Lower lobe of right lung (tissue), 2 donors: Measurements from ENCODE around the gene PFKFB3. TPM values are rescaled to one million over a fixed set of nuclear protein-coding genes. Genes with fewer than 3 reads are reported as not detected.
"Not testable (repeated sequence)": the region's sequence is repeated elsewhere in the genome, so short reads cannot be mapped to it uniquely, and the experiment has no call there.

Experiments
- ATAC-seq, 2 donors: fragments of 200-7000 bp; cut with Tn5 transposase; one replicate each; pipeline ENCODE4 v1.9.1; 2020 to 2022; ENCODE audit warnings: mild to moderate bottlenecking in 2 of 2, moderate library complexity in 2 of 2
- DNase-seq: peaks from one replicate; pipeline ENCODE4 v3.0.0-alpha.2; 2020
- H3K27ac ChIP-seq: fragments of 200-600 bp; one replicate; pipeline ENCODE4 v1.8.0; 2022
- H3K27me3 ChIP-seq: fragments of 200-600 bp; one replicate; pipeline ENCODE4 v1.8.0; 2022; ENCODE audit warnings: low read depth
- H3K36me3 ChIP-seq: fragments of 200-600 bp; one replicate; pipeline ENCODE4 v1.8.0; 2022; ENCODE audit warnings: mild to moderate bottlenecking
- H3K4me1 ChIP-seq: fragments of 200-600 bp; one replicate; pipeline ENCODE4 v1.8.0; 2022
- H3K4me3 ChIP-seq: fragments of 200-600 bp; one replicate; pipeline ENCODE4 v1.8.0; 2022; ENCODE audit warnings: mild to moderate bottlenecking
- H3K9me3 ChIP-seq: fragments of 200-600 bp; one replicate; pipeline ENCODE4 v1.8.0; 2022
- intact Hi-C: fragments of 100-400 bp; cut with DNase I; formaldehyde crosslinking; loops from one replicate; pipeline ENCODE4 v1.11.0; 2022
- total RNA-seq: library from RNA; stranded (reverse); fragmentation: NEBNext Ultra II Directional; extraction: Animal tissue kit (Norgen Biotek cat#: 25700); gene quantifications from one replicate; pipeline ENCODE4 v1.2.1, GENCODE V29; 2021
- TF ChIP-seq, protein P1 (sequence below): fragments of 200-600 bp; IDR thresholded peaks from one replicate; pipeline ENCODE4 v1.8.0; 2022; ENCODE audit warnings: antibody characterized with exemption, mild to moderate bottlenecking
- donor health status: DM: no; HTN: yes; CAD: no; lungs with severe emphysema.

PFKFB3 gene
- total RNA-seq, 1 donor from 2014 or later, result 78.5 TPM

DNA sequence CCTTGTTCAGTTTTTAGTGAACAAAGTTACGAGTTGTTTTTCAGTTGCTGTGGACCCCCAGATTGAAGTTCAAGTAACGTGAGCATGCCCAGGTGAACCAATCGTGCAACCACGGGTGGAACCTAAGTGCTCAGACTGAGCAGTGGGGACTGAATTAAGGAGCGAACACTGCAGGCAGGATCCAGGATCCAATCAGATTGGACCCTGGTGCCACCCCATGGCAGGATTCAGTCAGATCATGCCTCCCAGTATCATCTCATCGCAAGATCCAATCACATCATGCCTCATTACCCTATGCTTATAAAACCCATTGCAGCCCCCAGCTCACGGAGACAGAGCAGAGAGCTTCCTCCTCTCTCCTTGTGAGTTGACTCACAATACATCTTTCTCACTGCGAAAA, 80.9 kb downstream of the PFKFB3 start:
- Histone ChIP-seq H3K4me1 (no peaks in the 10 kb centered on the region), H3K4me3 (no peak overlapping the region), H3K27me3 (no peaks in the 10 kb centered on the region), H3K36me3 (no peaks in the 10 kb centered on the region), H3K27ac (no peak overlapping the region), H3K9me3 (no peaks in the 10 kb centered on the region)
- TF ChIP-seq, protein P1, sequence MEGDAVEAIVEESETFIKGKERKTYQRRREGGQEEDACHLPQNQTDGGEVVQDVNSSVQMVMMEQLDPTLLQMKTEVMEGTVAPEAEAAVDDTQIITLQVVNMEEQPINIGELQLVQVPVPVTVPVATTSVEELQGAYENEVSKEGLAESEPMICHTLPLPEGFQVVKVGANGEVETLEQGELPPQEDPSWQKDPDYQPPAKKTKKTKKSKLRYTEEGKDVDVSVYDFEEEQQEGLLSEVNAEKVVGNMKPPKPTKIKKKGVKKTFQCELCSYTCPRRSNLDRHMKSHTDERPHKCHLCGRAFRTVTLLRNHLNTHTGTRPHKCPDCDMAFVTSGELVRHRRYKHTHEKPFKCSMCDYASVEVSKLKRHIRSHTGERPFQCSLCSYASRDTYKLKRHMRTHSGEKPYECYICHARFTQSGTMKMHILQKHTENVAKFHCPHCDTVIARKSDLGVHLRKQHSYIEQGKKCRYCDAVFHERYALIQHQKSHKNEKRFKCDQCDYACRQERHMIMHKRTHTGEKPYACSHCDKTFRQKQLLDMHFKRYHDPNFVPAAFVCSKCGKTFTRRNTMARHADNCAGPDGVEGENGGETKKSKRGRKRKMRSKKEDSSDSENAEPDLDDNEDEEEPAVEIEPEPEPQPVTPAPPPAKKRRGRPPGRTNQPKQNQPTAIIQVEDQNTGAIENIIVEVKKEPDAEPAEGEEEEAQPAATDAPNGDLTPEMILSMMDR, result no peak
- no peak for DNase-seq
- no peak for ATAC-seq
- intact Hi-C loops, result no loop called here

DNA sequence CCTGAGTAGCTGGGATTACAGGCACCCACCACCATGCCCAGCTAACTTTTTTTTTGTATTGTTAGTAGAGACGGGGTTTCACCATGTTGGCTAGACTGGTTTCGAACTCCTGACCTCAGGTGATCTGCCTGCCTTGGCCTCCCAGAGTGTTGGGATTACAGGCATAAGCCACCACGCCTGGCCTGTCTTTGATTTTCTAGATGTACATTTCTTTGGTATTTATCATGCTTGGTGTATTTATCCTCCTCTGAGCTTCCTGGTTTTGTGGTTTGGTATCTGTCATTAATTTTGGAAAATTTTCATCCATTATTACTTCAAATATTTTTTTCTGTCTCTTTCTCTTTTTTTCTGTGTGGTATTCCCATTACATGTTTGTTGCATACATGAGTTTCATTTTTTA, 87.9 kb downstream of the PFKFB3 start:
- H3K27me3 ChIP-seq, DNase-seq, H3K4me3 ChIP-seq, H3K4me1 ChIP-seq, intact Hi-C loops, H3K9me3 ChIP-seq, H3K36me3 ChIP-seq, ATAC-seq: not testable (repeated sequence)
- H3K27ac ChIP-seq, result peak overlapping the region; percentile 25

DNA sequence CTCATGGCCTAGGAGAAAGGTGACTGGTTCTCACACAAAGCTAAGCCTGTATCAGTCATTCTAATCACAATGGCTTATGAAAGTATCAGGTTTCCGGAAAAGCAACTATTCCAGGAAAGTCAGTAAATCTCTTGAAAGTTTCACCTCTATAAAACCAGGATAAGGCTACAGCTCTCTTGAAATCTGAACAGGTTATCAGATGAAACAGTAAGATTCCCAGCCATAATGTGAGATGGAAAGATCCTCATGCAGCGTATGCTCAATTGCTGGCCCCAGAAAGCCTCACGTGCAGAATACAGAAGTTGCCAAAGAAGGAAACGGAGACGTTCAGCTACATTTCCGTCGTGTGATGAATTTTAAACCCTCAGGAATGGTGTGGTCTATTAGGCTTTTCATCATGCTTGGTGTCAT, 90.0 kb downstream of the PFKFB3 start:
- Histone ChIP-seq H3K4me1 (peaks cover 19% of the 10 kb centered on the region), H3K9me3 (no peaks in the 10 kb centered on the region), H3K36me3 (no peaks in the 10 kb centered on the region), H3K4me3 (no peak overlapping the region), H3K27ac (no peak overlapping the region), H3K27me3 (no peaks in the 10 kb centered on the region)
- DNase-seq (no peak), ATAC-seq (no peak)
- intact Hi-C loops, result no loop called here
- TF ChIP-seq, protein P1, result no peak

DNA sequence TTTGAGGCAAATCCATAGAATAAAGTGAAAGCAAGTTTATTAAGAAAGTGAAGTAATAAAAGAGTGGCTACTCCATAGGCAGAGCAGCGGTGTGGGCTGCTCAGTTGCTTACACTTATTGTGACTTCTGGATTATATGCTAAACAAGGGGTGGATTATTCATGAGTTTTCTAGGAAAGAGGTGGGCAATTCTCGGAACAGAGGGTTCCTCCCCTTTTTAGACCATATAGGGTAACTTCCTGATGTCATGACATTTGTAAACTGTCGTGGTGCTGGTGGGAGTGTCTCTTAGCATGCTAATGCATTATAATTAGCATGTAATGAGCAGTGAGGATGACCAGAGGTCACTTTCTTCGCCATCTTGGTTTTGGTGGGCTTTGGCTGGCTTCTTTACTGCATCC, 93.7 kb downstream of the PFKFB3 start:
- DNase-seq, H3K36me3 ChIP-seq, H3K9me3 ChIP-seq, H3K27ac ChIP-seq, intact Hi-C loops, H3K27me3 ChIP-seq, ATAC-seq, H3K4me3 ChIP-seq: not testable (repeated sequence)
- H3K4me1 ChIP-seq, result peaks cover 40% of the 10 kb centered on the region

DNA sequence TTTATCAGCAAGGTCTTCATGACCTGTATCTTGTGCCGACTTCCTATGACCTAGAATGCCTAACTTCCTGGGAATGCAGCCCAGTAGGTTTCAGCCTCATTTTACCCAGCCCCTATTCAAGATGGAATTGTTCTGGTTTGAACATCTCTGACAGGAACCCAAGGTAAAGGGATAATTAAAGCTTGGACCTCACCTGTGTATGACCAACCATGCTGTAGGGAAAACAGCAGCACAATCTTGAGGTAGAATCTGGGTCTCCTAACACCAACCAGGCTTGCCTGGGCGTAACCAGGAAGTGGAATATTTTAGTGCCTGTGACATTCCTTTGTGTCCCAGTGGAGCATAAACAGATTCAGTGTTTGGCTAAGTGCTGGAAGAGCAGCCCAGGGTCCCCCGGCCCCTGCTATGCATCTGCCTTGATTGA, 94.1 kb downstream of the PFKFB3 start:
- no peaks in the 10 kb centered on the region for H3K36me3 ChIP-seq
- no peak overlapping the region for H3K4me3 ChIP-seq
- no peaks in the 10 kb centered on the region for H3K27me3 ChIP-seq
- no peaks in the 10 kb centered on the region for H3K9me3 ChIP-seq
- H3K27ac ChIP-seq, result peak overlapping the region; percentile 41
- peaks cover 37% of the 10 kb centered on the region for H3K4me1 ChIP-seq
- TF ChIP-seq, protein P1, result no peak
- intact Hi-C loops, result no loop called here
- ATAC-seq (peak in 1 of 2 donors; percentile 8), DNase-seq (no peak)

DNA sequence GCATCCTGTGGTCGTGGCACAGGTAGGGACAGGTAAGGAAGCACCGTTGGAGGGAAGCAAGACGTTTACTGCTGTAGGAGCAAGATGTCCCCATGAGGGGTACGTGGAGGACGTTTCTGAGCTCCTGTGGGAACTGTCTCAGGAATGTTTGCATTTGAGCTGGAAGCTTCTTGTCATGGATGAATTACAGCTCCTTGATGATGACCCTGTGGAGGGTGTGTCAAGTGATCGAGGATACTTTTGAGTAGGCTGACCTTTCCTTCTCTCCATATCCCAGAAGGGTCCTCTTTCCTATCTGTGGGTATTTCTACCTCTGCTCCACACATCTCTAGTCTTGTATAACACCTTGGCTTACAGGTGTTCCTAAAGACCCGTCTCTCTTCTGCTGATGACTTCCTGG, 94.8 kb downstream of the PFKFB3 start:
- DNase-seq (no peak), ATAC-seq (peak in 1 of 2 donors; percentile 7)
- Histone ChIP-seq H3K27ac (peak overlapping the region; percentile 41), H3K27me3 (no peaks in the 10 kb centered on the region), H3K9me3 (no peaks in the 10 kb centered on the region), H3K4me1 (peaks cover 36% of the 10 kb centered on the region), H3K36me3 (no peaks in the 10 kb centered on the region), H3K4me3 (no peak overlapping the region)
- intact Hi-C loops, result no loop called here
- TF ChIP-seq, protein P1, result no peak

DNA sequence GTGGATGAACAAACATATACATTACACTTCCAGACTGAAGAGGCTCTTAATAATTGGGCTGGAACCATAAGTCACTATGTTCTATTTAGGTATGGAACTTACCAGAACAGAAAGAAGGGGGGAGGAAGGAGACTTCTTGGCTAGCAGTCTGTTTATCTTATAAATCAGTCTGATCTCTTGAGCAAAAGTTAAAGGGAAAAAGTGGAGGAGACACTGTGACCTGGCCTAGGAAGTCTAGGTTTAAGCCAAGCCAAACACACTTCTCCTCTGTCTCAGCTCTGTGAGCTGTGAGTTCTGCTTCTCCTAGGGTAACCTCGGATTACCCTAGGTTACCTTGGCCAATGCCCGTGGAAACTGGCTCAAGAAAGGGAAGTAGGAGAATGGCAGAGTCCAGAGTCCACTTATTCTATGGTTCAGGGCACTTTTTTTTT, 95.2 kb downstream of the PFKFB3 start:
- Histone ChIP-seq H3K36me3 (no peaks in the 10 kb centered on the region), H3K4me1 (peaks cover 36% of the 10 kb centered on the region), H3K27ac (no peak overlapping the region), H3K9me3 (no peaks in the 10 kb centered on the region), H3K4me3 (no peak overlapping the region), H3K27me3 (no peaks in the 10 kb centered on the region)
- TF ChIP-seq, protein P1, result no peak
- DNase-seq (no peak), ATAC-seq (peak; percentile 73 to 80)
- intact Hi-C loops, result no loop called here
